Ascending aorta (tissue), 2 donors: ENCODE results near the gene SEZ6. TPM values are rescaled to one million over a fixed set of nuclear protein-coding genes. Genes with fewer than 3 reads are reported as not detected.

Experiments
- DNase-seq, 2 donors: peaks; one replicate each; pipeline ENCODE4 v3.0.0-alpha.2; 2019; ENCODE audit warnings: low spot score in 2 of 2
- H3K27ac ChIP-seq, 2 donors: fragments of 200-600 bp; sonication (generic); one replicate each; pipeline ENCODE4 v1.5.1; 2016 to 2017; ENCODE audit warnings: mild to moderate bottlenecking in 1 of 2
- H3K27me3 ChIP-seq: fragments of 200-600 bp; sonication (generic); one replicate; pipeline ENCODE4 v1.5.1; 2017
- H3K36me3 ChIP-seq, 2 donors: fragments of 200-600 bp; sonication (generic); one replicate each; pipeline ENCODE4 v1.5.1; 2016
- H3K4me1 ChIP-seq, 2 donors: fragments of 200-600 bp; sonication (generic); one replicate each; pipeline ENCODE4 v1.5.1; 2016 to 2017; ENCODE audit warnings: mild to moderate bottlenecking in 1 of 2
- H3K4me3 ChIP-seq, 2 donors: fragments of 200-600 bp; sonication (generic); one replicate each; pipeline ENCODE4 v1.5.1; 2016 to 2017; ENCODE audit warnings: mild to moderate bottlenecking in 1 of 2
- H3K9me3 ChIP-seq, 2 donors: fragments of 200-600 bp; sonication (generic); one replicate each; pipeline ENCODE4 v1.5.1; 2016
- CTCF ChIP-seq, 3 experiments: fragments of 200-600 bp in 2 of 3; fragments of 450-650 bp in 1 of 3; sonication (generic) in 2 of 3; IDR thresholded peaks; one replicate each; pipeline ENCODE4 v1.5.1; 2016 to 2019; ENCODE audit warnings: antibody characterized with exemption in 3 of 3, mild to moderate bottlenecking in 1 of 3, moderate library complexity in 1 of 3
- intact Hi-C: fragments of 100-400 bp; cut with DNase I; formaldehyde crosslinking; loops from one replicate; pipeline ENCODE4 v1.15.1; 2023
- total RNA-seq: library from RNA; depleted of rRNA; stranded (reverse); fragments of >200 nt; gene quantifications from one replicate; pipeline ENCODE4 v1.1.0, GENCODE V29; 2016

The SEZ6 gene
- total RNA-seq, 1 donor from 2014 or later, result not detected

- DNase-seq, result no peak
- H3K27ac ChIP-seq, result no peak overlapping the region
- H3K9me3 ChIP-seq, result no peaks in the 10 kb centered on the region
- intact Hi-C loops, result loop anchor here (10.0 kb wide), 1 partner anchor 815 kb away; no protein-coding TSS in a partner anchor
- no peaks in the 10 kb centered on the region for H3K36me3 ChIP-seq
- TF ChIP-seq CTCF (IDR thresholded peaks at IDR 0.05), result no peak
- no peak overlapping the region for H3K4me3 ChIP-seq
- H3K27me3 ChIP-seq, result no peaks in the 10 kb centered on the region
- no peaks in the 10 kb centered on the region for H3K4me1 ChIP-seq
Observed at GRCh38 chr17:29049541-29050145, 43.8 kb upstream of the SEZ6 start.

- no peak overlapping the region for H3K27ac ChIP-seq
- H3K4me1 ChIP-seq, result no peaks in the 10 kb centered on the region
- TF ChIP-seq CTCF (IDR thresholded peaks at IDR 0.05), result no peak
- DNase-seq, result no peak
- H3K27me3 ChIP-seq, result no peaks in the 10 kb centered on the region
- no peaks in the 10 kb centered on the region for H3K9me3 ChIP-seq
- H3K4me3 ChIP-seq, result no peak overlapping the region
- no peaks in the 10 kb centered on the region for H3K36me3 ChIP-seq
- intact Hi-C loops, result no loop called here
Observed at GRCh38 chr17:29048440-29049368, 42.9 kb upstream of the SEZ6 start.

- Histone ChIP-seq H3K27ac (no peak overlapping the region), H3K36me3 (no peaks in the 10 kb centered on the region), H3K9me3 (no peaks in the 10 kb centered on the region), H3K27me3 (no peaks in the 10 kb centered on the region), H3K4me3 (no peak overlapping the region), H3K4me1 (no peaks in the 10 kb centered on the region)
- intact Hi-C loops, result no loop called here
- no peak for DNase-seq
- no peak for TF ChIP-seq CTCF (IDR thresholded peaks at IDR 0.05)
Observed at GRCh38 chr17:29046473-29046839, 40.6 kb upstream of the SEZ6 start.

- intact Hi-C loops, result no loop called here
- no peaks in the 10 kb centered on the region for H3K9me3 ChIP-seq
- no peaks in the 10 kb centered on the region for H3K27me3 ChIP-seq
- H3K27ac ChIP-seq, result no peak overlapping the region
- DNase-seq, result no peak
- no peaks in the 10 kb centered on the region for H3K36me3 ChIP-seq
- no peaks in the 10 kb centered on the region for H3K4me1 ChIP-seq
- TF ChIP-seq CTCF (IDR thresholded peaks at IDR 0.05), result no peak
- H3K4me3 ChIP-seq, result no peak overlapping the region
Observed at GRCh38 chr17:29045734-29046472, 40.1 kb upstream of the SEZ6 start.

- Histone ChIP-seq H3K27me3 (no peaks in the 10 kb centered on the region), H3K27ac (no peak overlapping the region), H3K4me1 (no peaks in the 10 kb centered on the region), H3K9me3 (no peaks in the 10 kb centered on the region), H3K4me3 (no peak overlapping the region), H3K36me3 (no peaks in the 10 kb centered on the region)
- intact Hi-C loops, result no loop called here
- TF ChIP-seq CTCF (IDR thresholded peaks at IDR 0.05), result no peak
- no peak for DNase-seq
Observed at GRCh38 chr17:29045026-29045425, 39.2 kb upstream of the SEZ6 start.
